Measurements from ENCODE around the gene IRGQ. TPM values are rescaled to one million over a fixed set of nuclear protein-coding genes. Genes with fewer than 3 reads are reported as not detected.

Gene IRGQ
- polyA plus RNA-seq, 1 experiment = 5.4 TPM

DNA sequence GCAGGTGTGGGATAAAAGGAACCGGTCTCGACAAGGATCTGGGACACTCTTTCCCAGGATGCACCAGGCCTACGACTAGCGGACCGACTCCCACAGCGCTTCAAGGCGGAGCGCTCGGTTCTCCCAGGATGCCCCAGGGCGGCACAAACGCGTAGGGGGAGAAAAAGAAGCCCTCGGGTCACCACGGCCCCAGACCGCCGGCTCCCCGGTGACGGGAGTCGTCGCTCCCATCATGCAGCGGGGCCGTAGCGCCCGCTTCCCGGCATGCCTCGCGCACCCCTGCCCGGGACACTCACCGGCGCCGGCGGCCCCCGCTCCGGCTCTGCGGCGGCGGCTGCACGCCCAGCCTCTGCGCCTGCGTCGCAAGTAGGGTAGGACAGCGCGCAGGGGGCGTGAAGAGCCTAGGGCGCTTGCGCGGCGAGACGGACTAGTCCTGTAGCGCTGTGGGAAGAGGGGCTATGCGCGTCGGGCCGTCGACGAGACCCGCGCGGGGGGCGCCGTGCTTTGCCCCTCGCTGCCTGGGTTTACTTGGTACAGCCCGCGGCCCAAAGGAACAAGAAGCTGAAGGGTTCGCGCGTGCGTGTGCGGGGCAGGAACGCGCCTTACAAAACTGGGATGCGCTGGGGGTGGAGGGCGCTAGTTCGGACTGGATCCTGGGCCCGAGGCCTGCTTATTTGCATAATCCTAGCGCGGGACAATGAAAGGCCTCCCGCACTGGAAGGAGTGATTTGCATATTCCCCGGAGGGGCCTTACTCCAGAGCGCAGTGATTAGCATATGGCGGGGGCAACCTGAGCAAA, 23.5 kb upstream of the IRGQ start, which contains the start of gene ZNF428:
Gene ZNF428, minus strand, starts transcription at position 368 of the 799 bp plus-strand sequence. CDS start 5,325 bp downstream, outside the sequence.
- Histone ChIP-seq H3K27me3 (ENCODE audit: control insufficient read depth, insufficient read depth, low read length) (no peaks in the 10 kb centered on the region), H3K36me3 (ENCODE audit: control insufficient read depth, insufficient read depth, low read length) (no peaks in the 10 kb centered on the region), H3K4me3 (ENCODE audit: low read depth, low read length) (peak within 1 kb of the TSS; percentile 86)
- peak; percentile 38 for DNase-seq (ENCODE audit: low read depth)
- POLR2A ChIA-PET = no interaction called here
- TF ChIP-seq, protein P1, sequence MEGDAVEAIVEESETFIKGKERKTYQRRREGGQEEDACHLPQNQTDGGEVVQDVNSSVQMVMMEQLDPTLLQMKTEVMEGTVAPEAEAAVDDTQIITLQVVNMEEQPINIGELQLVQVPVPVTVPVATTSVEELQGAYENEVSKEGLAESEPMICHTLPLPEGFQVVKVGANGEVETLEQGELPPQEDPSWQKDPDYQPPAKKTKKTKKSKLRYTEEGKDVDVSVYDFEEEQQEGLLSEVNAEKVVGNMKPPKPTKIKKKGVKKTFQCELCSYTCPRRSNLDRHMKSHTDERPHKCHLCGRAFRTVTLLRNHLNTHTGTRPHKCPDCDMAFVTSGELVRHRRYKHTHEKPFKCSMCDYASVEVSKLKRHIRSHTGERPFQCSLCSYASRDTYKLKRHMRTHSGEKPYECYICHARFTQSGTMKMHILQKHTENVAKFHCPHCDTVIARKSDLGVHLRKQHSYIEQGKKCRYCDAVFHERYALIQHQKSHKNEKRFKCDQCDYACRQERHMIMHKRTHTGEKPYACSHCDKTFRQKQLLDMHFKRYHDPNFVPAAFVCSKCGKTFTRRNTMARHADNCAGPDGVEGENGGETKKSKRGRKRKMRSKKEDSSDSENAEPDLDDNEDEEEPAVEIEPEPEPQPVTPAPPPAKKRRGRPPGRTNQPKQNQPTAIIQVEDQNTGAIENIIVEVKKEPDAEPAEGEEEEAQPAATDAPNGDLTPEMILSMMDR (IDR thresholded peaks at IDR 0.05; ENCODE audit: insufficient read depth, low read depth, low read length) = no peak
- CTCF ChIA-PET = no interaction called here

GRCh38 chr19:43618921-43619261, 23.0 kb upstream of the IRGQ start:
- ChIA-PET CTCF (no interaction called here), POLR2A (no interaction called here)
- H3K36me3 ChIP-seq (ENCODE audit: control insufficient read depth, insufficient read depth, low read length) = no peaks in the 10 kb centered on the region
- TF ChIP-seq, protein P1 (IDR thresholded peaks at IDR 0.05; ENCODE audit: insufficient read depth, low read depth, low read length) = no peak
- no peak for DNase-seq (ENCODE audit: low read depth)
- H3K27me3 ChIP-seq (ENCODE audit: control insufficient read depth, insufficient read depth, low read length) = no peaks in the 10 kb centered on the region
- H3K4me3 ChIP-seq (ENCODE audit: low read depth, low read length) = peak overlapping the region; percentile 86

- ChIA-PET CTCF (interaction anchor here (0.9 kb wide), 1 partner anchor 81 kb away, joined by 3 read pairs; no protein-coding TSS in a partner anchor), POLR2A (no interaction called here)
- Histone ChIP-seq H3K36me3 (ENCODE audit: control insufficient read depth, insufficient read depth, low read length) (peaks cover 4% of the 10 kb centered on the region), H3K4me3 (ENCODE audit: low read depth, low read length) (no peak overlapping the region), H3K27me3 (ENCODE audit: control insufficient read depth, insufficient read depth, low read length) (no peaks in the 10 kb centered on the region)
- DNase-seq (ENCODE audit: low read depth) = no peak
- TF ChIP-seq, protein P1 (IDR thresholded peaks at IDR 0.05; ENCODE audit: insufficient read depth, low read depth, low read length) = no peak
Observed at GRCh38 chr19:43616954-43617353, 21.0 kb upstream of the IRGQ start.

- H3K36me3 ChIP-seq (ENCODE audit: control insufficient read depth, insufficient read depth, low read length) = peaks cover 6% of the 10 kb centered on the region
- POLR2A ChIA-PET = no interaction called here
- DNase-seq (ENCODE audit: low read depth) = no peak
- CTCF ChIA-PET = interaction anchor here (1.3 kb wide), 1 partner anchor 10 kb away, joined by 5 read pairs; no protein-coding TSS in a partner anchor
- no peaks in the 10 kb centered on the region for H3K27me3 ChIP-seq (ENCODE audit: control insufficient read depth, insufficient read depth, low read length)
- TF ChIP-seq, protein P1 (IDR thresholded peaks at IDR 0.05; ENCODE audit: insufficient read depth, low read depth, low read length) = no peak
- H3K4me3 ChIP-seq (ENCODE audit: low read depth, low read length) = no peak overlapping the region
Observed at GRCh38 chr19:43616306-43616705, 20.4 kb upstream of the IRGQ start.

GRCh38 chr19:43612374-43612773, 16.4 kb upstream of the IRGQ start:
- Histone ChIP-seq H3K27me3 (ENCODE audit: control insufficient read depth, insufficient read depth, low read length) (no peaks in the 10 kb centered on the region), H3K36me3 (ENCODE audit: control insufficient read depth, insufficient read depth, low read length) (peaks cover 8% of the 10 kb centered on the region), H3K4me3 (ENCODE audit: low read depth, low read length) (no peak overlapping the region)
- no peak for DNase-seq (ENCODE audit: low read depth)
- TF ChIP-seq, protein P1 (IDR thresholded peaks at IDR 0.05; ENCODE audit: insufficient read depth, low read depth, low read length) = no peak
- POLR2A ChIA-PET = no interaction called here
- CTCF ChIA-PET = no interaction called here
